ENCODE measurements around the gene SMO.

SMO gene

DNA sequence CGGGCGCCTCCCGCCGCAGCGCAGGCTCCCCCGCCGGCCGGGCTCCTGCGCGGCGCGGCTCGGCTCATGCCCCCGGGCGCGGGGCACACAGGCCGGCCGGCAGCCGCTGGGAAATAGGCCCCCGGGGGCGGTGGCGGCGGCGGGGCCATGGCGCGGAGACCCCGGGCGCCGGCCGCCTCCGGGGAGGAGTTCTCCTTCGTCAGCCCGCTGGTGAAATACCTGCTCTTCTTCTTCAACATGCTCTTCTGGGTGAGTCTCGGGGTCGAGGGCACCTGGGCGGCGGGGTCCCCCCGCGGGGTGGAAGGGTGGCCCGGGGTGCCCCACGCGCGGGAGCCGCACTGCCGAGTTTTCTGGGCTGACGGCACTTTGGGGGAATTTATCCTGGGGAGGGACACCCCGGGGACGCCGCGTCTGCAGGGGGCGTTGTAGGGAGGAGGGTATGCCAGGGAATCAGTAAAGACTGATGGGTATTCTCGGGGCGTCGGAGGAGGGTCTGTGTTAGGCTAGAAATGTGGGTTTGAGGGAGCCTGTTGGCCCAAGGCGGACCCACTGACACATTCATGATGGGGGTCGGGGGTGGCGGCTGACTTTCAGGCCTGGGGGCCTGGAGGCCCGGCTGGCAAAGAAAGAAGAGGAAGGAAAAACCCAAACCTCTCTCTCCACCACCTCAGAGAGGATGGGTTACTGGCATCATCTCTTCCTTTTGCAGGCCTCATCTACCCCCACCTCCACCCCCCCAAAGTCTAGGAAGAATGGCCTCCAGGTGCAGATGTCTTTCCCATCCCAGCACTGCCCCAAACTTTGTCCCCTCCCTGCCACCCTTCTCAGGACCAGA is 43.4 kb upstream of the SMO start:
- Histone ChIP-seq H3F3A (ENCODE audit: insufficient read depth, low read length) (no peaks in the 10 kb centered on the region), H3K4me3 (ENCODE audit: low read depth, low read length, poor library complexity, severe bottlenecking) (peak overlapping the region; percentile 72), H2AFZ (ENCODE audit: low read length) (no peak overlapping the region), H3K9me3 (ENCODE audit: low read length) (no peaks in the 10 kb centered on the region), H4K20me1 (ENCODE audit: insufficient read depth, low read length) (no peaks in the 10 kb centered on the region), H3K4me2 (ENCODE audit: low read length) (peak overlapping the region; percentile 82), H3K27ac (ENCODE audit: low read depth, low read length, poor library complexity, severe bottlenecking) (peak overlapping the region; percentile 62), H3K4me1 (ENCODE audit: insufficient read depth, low read length, severe bottlenecking) (peaks cover 53% of the 10 kb centered on the region), H3K79me2 (ENCODE audit: insufficient read depth, low read length) (no peaks in the 10 kb centered on the region), H3K36me3 (ENCODE audit: insufficient read depth, low read length) (no peaks in the 10 kb centered on the region), H3K9ac (ENCODE audit: low read length) (peak overlapping the region; percentile 68), H3K27me3 (ENCODE audit: insufficient read depth, low read length) (no peaks in the 10 kb centered on the region), H3K9me2 (ENCODE audit: low read depth, low read length) (no peaks in the 10 kb centered on the region)
- TF ChIP-seq, protein P1, sequence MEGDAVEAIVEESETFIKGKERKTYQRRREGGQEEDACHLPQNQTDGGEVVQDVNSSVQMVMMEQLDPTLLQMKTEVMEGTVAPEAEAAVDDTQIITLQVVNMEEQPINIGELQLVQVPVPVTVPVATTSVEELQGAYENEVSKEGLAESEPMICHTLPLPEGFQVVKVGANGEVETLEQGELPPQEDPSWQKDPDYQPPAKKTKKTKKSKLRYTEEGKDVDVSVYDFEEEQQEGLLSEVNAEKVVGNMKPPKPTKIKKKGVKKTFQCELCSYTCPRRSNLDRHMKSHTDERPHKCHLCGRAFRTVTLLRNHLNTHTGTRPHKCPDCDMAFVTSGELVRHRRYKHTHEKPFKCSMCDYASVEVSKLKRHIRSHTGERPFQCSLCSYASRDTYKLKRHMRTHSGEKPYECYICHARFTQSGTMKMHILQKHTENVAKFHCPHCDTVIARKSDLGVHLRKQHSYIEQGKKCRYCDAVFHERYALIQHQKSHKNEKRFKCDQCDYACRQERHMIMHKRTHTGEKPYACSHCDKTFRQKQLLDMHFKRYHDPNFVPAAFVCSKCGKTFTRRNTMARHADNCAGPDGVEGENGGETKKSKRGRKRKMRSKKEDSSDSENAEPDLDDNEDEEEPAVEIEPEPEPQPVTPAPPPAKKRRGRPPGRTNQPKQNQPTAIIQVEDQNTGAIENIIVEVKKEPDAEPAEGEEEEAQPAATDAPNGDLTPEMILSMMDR (IDR thresholded peaks at IDR 0.05; ENCODE audit: low read length) = peak; percentile 95
- no peak for TF ChIP-seq EZH2 (IDR thresholded peaks at IDR 0.05; ENCODE audit: borderline replicate concordance, low read length)

DNA sequence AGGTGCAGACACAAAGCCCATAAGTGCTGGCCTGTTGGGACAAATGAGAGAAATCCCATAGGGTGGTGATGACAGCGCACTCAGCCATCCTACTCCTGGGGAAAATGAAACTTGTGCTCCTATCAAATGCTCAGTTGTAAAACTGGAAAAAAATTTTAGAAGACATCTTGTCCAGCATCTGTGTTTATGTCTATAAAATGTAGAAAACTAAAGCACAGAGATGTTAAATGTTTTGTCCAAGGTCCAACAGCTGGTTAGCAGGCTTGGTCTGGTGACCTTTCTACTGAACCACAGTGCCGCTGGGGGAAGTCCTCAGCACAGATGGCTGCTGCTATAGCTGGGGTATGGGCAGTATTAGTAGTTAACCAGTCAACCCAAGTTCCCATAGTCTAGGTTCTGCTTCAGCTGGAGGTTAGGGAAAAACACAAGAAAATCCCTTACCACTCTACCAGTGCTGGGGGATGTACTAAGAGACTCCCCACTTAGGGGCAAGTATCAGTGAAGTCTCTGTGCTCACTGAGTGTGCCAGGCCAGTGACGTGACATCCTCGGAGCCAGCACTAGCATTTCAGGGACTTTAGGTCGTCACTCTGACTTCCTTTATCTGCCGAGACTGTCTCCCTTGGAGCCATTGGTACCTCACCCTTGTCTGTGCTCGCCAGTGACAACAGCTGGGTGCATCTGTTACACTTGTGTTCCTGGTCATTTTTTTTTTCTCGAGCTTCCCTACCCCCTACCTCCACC is 42.0 kb upstream of the SMO start:
- no peaks in the 10 kb centered on the region for H4K20me1 ChIP-seq (ENCODE audit: insufficient read depth, low read length)
- H3K79me2 ChIP-seq (ENCODE audit: insufficient read depth, low read length) = no peaks in the 10 kb centered on the region
- H3K4me3 ChIP-seq (ENCODE audit: low read depth, low read length, poor library complexity, severe bottlenecking) = peak overlapping the region; percentile 72
- H3F3A ChIP-seq (ENCODE audit: insufficient read depth, low read length) = no peaks in the 10 kb centered on the region
- H2AFZ ChIP-seq (ENCODE audit: low read length) = no peak overlapping the region
- H3K27ac ChIP-seq (ENCODE audit: low read depth, low read length, poor library complexity, severe bottlenecking) = peak overlapping the region; percentile 62
- peaks cover 49% of the 10 kb centered on the region for H3K4me1 ChIP-seq (ENCODE audit: insufficient read depth, low read length, severe bottlenecking)
- no peaks in the 10 kb centered on the region for H3K27me3 ChIP-seq (ENCODE audit: insufficient read depth, low read length)
- H3K9me2 ChIP-seq (ENCODE audit: low read depth, low read length) = no peaks in the 10 kb centered on the region
- H3K9me3 ChIP-seq (ENCODE audit: low read length) = no peaks in the 10 kb centered on the region
- TF ChIP-seq, protein P1 (IDR thresholded peaks at IDR 0.05; ENCODE audit: low read length) = no peak
- no peak for TF ChIP-seq EZH2 (IDR thresholded peaks at IDR 0.05; ENCODE audit: borderline replicate concordance, low read length)
- H3K4me2 ChIP-seq (ENCODE audit: low read length) = peak overlapping the region; percentile 82
- H3K9ac ChIP-seq (ENCODE audit: low read length) = peak overlapping the region; percentile 68; the same call in 1 of the 2 replicates
- H3K36me3 ChIP-seq (ENCODE audit: insufficient read depth, low read length) = no peaks in the 10 kb centered on the region

DNA sequence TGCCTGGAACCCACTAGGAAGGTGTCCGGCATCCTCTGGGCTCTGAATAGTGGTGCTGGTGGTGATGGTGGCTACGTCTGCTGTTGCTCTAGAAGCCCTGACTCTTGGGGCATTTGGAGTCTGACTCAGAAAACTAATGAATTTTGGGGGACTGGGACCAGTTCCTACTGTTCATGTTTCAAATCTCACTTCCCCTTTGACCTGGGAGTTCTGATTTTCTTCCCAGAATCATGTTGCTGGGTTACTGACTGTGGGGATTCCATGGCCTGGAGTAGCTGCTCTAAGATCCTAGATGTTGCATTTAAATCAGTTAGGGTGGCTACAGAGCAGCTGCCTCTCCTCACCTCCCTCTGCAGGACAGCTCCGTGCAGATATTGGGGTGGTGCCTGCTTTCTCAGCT is 40.7 kb upstream of the SMO start:
- Histone ChIP-seq H3K9ac (ENCODE audit: low read length) (no peak overlapping the region), H4K20me1 (ENCODE audit: insufficient read depth, low read length) (no peaks in the 10 kb centered on the region), H3K4me1 (ENCODE audit: insufficient read depth, low read length, severe bottlenecking) (peaks cover 49% of the 10 kb centered on the region), H3K4me3 (ENCODE audit: low read depth, low read length, poor library complexity, severe bottlenecking) (no peak overlapping the region), H3F3A (ENCODE audit: insufficient read depth, low read length) (no peaks in the 10 kb centered on the region), H3K79me2 (ENCODE audit: insufficient read depth, low read length) (no peaks in the 10 kb centered on the region), H3K36me3 (ENCODE audit: insufficient read depth, low read length) (no peaks in the 10 kb centered on the region), H3K9me3 (ENCODE audit: low read length) (no peaks in the 10 kb centered on the region), H3K27me3 (ENCODE audit: insufficient read depth, low read length) (no peaks in the 10 kb centered on the region), H2AFZ (ENCODE audit: low read length) (no peak overlapping the region), H3K27ac (ENCODE audit: low read depth, low read length, poor library complexity, severe bottlenecking) (no peak overlapping the region), H3K4me2 (ENCODE audit: low read length) (no peak overlapping the region), H3K9me2 (ENCODE audit: low read depth, low read length) (no peaks in the 10 kb centered on the region)
- TF ChIP-seq EZH2 (IDR thresholded peaks at IDR 0.05; ENCODE audit: borderline replicate concordance, low read length) = no peak
- TF ChIP-seq, protein P1 (IDR thresholded peaks at IDR 0.05; ENCODE audit: low read length) = no peak

Measured in OCI-LY1 (cell line).